ENCODE data around the gene OR5B12.

The OR5B12 gene

DNA sequence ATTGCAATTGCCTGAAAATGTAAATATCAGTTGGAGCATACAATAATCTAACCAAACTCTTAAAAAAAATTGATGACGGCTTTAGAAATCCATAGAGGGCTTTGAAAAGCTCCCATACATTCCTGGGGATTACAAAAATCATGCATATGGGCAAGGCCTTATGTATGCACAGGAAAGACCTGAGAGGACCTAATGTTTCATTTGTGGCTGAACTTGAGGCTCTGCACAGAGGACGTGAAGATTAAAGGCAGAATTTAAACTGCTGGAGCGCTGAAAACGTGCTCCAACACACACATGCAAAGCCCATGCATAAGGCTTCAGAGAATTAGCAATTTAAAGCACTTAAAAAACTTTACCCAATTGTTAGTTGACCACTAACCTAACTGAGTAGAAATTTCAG is 3.5 kb downstream of the OR5B12 start:
- Histone ChIP-seq H3K9me2 (replicated peaks; ENCODE audit: control insufficient read depth, low read length) (no peaks in the 10 kb centered on the region), H3K9me3 (ENCODE audit: control insufficient read depth, insufficient read depth, low read length) (no peaks in the 10 kb centered on the region), H3K27ac (ENCODE audit: low read depth, low read length) (no peak overlapping the region), H3F3A (ENCODE audit: control insufficient read depth, insufficient read depth) (no peaks in the 10 kb centered on the region), H3K79me2 (ENCODE audit: control insufficient read depth, low read length) (no peaks in the 10 kb centered on the region), H3K4me1 (ENCODE audit: control insufficient read depth, low read length) (no peaks in the 10 kb centered on the region; the same call in 1 of the 2 replicates), H3K4me3 (ENCODE audit: low read length) (no peak overlapping the region), H4K20me1 (ENCODE audit: control insufficient read depth, insufficient read depth, low read depth, low read length) (no peaks in the 10 kb centered on the region), H3K27me3 (ENCODE audit: control insufficient read depth, low read length) (no peaks in the 10 kb centered on the region), H3K36me3 (ENCODE audit: control insufficient read depth, low read length) (no peaks in the 10 kb centered on the region), H3K4me2 (ENCODE audit: low read length) (no peak overlapping the region)
- TF ChIP-seq EZH2phosphoT487 (IDR thresholded peaks at IDR 0.05; ENCODE audit: borderline replicate concordance, low read length): no peak
- TF ChIP-seq, protein P1, sequence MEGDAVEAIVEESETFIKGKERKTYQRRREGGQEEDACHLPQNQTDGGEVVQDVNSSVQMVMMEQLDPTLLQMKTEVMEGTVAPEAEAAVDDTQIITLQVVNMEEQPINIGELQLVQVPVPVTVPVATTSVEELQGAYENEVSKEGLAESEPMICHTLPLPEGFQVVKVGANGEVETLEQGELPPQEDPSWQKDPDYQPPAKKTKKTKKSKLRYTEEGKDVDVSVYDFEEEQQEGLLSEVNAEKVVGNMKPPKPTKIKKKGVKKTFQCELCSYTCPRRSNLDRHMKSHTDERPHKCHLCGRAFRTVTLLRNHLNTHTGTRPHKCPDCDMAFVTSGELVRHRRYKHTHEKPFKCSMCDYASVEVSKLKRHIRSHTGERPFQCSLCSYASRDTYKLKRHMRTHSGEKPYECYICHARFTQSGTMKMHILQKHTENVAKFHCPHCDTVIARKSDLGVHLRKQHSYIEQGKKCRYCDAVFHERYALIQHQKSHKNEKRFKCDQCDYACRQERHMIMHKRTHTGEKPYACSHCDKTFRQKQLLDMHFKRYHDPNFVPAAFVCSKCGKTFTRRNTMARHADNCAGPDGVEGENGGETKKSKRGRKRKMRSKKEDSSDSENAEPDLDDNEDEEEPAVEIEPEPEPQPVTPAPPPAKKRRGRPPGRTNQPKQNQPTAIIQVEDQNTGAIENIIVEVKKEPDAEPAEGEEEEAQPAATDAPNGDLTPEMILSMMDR (IDR thresholded peaks at IDR 0.05; ENCODE audit: low read depth, low read length, poor library complexity, severe bottlenecking): no peak

DNA sequence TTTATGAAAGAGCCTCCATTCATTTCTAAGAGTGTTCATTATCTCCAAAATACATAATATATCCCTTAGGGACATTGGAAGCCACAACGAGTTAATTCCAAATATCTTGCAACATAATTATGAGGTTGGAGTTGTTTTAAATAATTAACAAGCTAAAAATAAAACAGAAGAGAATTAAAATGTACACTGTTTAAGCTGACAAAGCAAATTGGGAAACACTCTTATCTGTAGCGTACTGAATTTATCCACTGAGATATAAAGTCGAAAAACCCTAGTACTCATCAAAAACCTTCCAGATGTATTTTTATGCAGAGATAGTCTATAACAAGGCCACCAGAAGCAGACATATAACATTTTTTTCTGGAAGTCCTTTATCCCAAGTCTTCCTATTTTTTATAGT is 7.8 kb downstream of the OR5B12 start:
- Histone ChIP-seq H3K4me2 (ENCODE audit: low read length) (no peak overlapping the region), H3K9me2 (replicated peaks; ENCODE audit: control insufficient read depth, low read length) (no peaks in the 10 kb centered on the region), H3K27ac (ENCODE audit: low read depth, low read length) (no peak overlapping the region), H3K4me1 (ENCODE audit: control insufficient read depth, low read length) (no peaks in the 10 kb centered on the region; the same call in 1 of the 2 replicates), H3K9me3 (ENCODE audit: control insufficient read depth, insufficient read depth, low read length) (no peaks in the 10 kb centered on the region), H3K27me3 (ENCODE audit: control insufficient read depth, low read length) (no peaks in the 10 kb centered on the region), H3K36me3 (ENCODE audit: control insufficient read depth, low read length) (no peaks in the 10 kb centered on the region), H3F3A (ENCODE audit: control insufficient read depth, insufficient read depth) (no peaks in the 10 kb centered on the region), H3K4me3 (ENCODE audit: low read length) (no peak overlapping the region), H3K79me2 (ENCODE audit: control insufficient read depth, low read length) (no peaks in the 10 kb centered on the region), H4K20me1 (ENCODE audit: control insufficient read depth, insufficient read depth, low read depth, low read length) (no peaks in the 10 kb centered on the region)
- TF ChIP-seq, protein P1 (IDR thresholded peaks at IDR 0.05; ENCODE audit: low read depth, low read length, poor library complexity, severe bottlenecking): no peak
- no peak for TF ChIP-seq EZH2phosphoT487 (IDR thresholded peaks at IDR 0.05; ENCODE audit: borderline replicate concordance, low read length)

DNA sequence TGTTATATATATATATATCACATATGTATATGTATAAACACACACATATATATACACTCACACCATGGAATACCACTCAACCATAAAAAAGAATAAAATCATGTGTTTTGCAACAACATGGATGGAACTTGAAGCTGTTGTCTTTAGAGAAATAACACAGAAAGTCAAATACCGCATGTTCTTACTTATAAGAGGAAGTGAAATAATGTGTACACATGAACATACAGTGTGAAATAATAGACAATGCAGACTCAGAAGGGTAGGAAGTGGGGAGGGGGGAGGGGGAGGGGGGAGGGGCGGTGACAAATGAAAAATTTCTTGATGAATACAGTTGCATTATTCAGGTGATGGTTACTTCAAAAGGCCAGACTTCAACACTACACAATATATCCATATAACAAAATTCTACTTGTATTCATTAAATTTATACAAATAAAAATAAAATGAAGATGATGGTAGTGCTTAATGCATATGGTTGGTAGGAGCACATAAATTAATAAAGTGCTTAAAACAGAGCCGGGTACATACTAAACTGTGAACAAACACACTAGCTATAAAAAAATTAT is 8.3 kb downstream of the OR5B12 start:
- Histone ChIP-seq H3K79me2 (ENCODE audit: control insufficient read depth, low read length) (no peaks in the 10 kb centered on the region), H3K4me1 (ENCODE audit: control insufficient read depth, low read length) (no peaks in the 10 kb centered on the region; the same call in 1 of the 2 replicates), H3K4me3 (ENCODE audit: low read length) (no peak overlapping the region), H4K20me1 (ENCODE audit: control insufficient read depth, insufficient read depth, low read depth, low read length) (no peaks in the 10 kb centered on the region), H3K4me2 (ENCODE audit: low read length) (no peak overlapping the region), H3K27me3 (ENCODE audit: control insufficient read depth, low read length) (no peaks in the 10 kb centered on the region), H3F3A (ENCODE audit: control insufficient read depth, insufficient read depth) (no peaks in the 10 kb centered on the region), H3K9me3 (ENCODE audit: control insufficient read depth, insufficient read depth, low read length) (no peaks in the 10 kb centered on the region), H3K27ac (ENCODE audit: low read depth, low read length) (no peak overlapping the region), H3K36me3 (ENCODE audit: control insufficient read depth, low read length) (no peaks in the 10 kb centered on the region), H3K9me2 (replicated peaks; ENCODE audit: control insufficient read depth, low read length) (no peaks in the 10 kb centered on the region)
- TF ChIP-seq, protein P1 (IDR thresholded peaks at IDR 0.05; ENCODE audit: low read depth, low read length, poor library complexity, severe bottlenecking): no peak
- no peak for TF ChIP-seq EZH2phosphoT487 (IDR thresholded peaks at IDR 0.05; ENCODE audit: borderline replicate concordance, low read length)

All from DOHH2 (cell line).